DMS79 treated with DMSO at 0.1 percent for 48 hours (cell line): ENCODE measurements around the gene KAZN.

Source experiments
- DNase-seq: peaks from one replicate; lab custom pipeline; 2025; lab: John Stamatoyannopoulos, UW

KAZN gene

GRCh38 chr1:15012822-15013221 is 414.3 kb downstream of the KAZN start:
- no peak for DNase-seq

DNA sequence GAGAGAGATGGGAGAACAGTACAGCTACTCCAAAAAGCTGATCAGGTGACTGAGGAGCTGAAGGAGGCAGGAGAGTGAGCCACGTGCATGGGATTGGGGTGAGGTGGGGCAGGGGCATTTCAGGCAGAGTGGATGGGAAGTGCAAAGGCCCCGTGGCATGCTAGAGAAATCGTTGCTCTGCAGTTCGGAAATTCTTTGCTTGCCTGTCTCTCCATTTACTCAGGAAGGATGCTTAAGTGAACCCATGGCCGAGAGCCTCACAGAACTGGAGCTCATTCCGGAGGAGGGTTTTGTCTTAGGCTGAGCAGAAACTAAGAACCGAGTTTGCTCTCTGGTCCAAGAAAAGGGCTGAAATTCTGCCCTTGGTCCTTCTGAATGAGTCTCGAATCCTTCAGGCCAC is 415.3 kb downstream of the KAZN start:
- DNase-seq: no peak

GRCh38 chr1:15014516-15014915 is 416.0 kb downstream of the KAZN start:
- no peak for DNase-seq

GRCh38 chr1:15016001-15016400 is 417.5 kb downstream of the KAZN start:
- DNase-seq: no peak

DNA sequence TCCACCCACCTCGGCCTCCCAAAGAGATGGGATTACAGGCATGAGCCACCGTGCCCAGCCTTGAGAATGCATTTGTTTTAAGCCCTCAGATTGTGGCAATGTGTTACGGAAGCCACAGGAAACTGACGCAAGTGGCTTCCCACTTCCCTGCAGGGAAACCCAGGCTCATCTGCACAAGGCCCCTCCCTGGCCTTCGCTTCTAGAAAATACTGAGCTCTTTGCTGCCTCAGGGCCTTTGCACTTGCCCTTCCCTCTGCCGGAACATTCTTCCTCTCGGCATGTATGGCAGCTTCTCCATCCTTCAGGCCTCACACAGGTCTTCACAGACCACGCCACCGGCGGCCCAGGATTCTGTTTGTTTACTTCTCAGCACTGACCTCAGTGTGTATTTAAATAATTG is 418.0 kb downstream of the KAZN start:
- no peak for DNase-seq

- DNase-seq: no peak
Measured at GRCh38 chr1:15017120-15017519, 418.6 kb downstream of the KAZN start.

GRCh38 chr1:15018767-15019166 is 420.3 kb downstream of the KAZN start:
- no peak for DNase-seq

DNA sequence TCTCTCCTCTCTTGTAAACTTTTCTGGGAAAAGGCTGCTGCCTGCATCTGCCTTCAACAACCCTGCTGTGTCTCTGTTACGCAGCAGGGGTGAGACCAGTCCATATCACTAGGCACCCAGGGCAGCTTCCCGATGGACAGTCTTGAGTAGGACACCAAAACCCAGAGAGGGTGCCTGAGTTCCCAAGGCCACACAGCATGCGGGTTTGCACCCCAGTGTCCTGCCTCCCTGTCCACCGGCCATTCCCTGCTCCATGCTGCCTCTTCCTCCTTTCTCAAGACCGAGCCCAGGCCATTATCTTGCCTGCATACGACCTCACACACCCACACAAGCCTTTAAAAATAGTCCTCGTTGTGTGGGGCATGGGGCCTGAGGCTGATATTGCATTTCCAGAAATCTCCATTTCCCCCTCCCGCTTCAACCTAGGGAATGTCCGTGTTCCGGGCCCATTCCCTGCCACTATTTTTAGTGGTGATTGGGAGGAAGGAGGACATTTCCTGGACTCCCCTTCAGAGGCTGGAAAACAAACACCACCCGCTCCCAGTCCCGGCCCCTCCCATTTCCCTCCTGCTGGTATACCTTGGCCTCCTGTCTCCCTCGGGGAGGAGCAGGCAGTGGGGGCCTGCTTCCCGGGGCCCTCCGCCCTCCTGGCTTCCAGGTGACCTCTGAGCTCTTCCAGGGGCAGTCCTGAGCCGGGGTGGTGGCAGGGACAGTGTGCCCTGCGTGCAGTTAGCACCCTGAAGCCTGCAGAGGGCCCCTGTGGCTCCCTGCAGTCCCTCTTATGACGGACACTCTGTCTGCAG is 422.7 kb downstream of the KAZN start:
- DNase-seq: no peak

- no peak for DNase-seq
Measured at GRCh38 chr1:15022048-15022447, 423.6 kb downstream of the KAZN start.

DNA sequence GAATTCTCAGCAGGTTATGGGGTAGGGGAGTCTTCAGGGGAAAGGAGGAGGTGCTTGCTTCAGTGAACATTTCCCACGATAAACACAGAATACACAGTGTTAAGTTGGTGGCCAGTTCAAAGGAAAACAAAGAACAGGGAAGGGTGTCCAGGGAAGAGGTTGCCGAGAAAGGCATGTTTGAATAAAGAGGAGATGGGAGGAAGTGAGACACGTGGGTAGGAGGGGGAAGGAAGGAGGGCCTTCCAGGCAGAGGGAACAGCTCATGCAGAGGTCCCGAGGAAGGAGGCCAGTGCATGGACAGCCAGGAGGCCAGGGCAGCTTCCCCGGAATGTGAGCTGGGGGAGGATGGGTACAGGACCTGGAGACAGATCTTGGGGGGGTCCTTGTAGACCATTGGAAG is 424.7 kb downstream of the KAZN start:
- DNase-seq: no peak

DNA sequence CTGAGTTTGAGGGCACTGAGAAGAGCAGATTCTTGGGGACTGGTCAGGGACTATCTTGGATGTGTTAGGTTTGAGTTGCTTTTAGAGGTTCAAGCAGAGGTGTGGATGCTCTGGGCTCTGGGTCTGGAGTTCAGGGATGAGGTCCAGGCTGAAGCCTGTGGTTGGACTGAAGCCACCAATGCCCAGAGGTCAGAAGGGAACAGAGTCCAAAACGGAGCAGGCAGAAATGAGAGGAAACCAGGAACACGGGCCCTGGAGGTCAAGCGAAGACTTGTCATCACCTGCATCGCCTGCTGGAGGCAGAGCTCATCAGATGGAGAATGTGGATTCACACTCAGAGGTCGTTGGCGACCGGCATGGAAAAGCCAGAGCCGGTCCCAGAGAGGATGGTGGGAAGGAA is 425.5 kb downstream of the KAZN start:
- DNase-seq: no peak

- no peak for DNase-seq
Measured at GRCh38 chr1:15026117-15026489, 427.6 kb downstream of the KAZN start.

GRCh38 chr1:15027515-15027986 is 429.1 kb downstream of the KAZN start:
- DNase-seq: peak; percentile 38

DNA sequence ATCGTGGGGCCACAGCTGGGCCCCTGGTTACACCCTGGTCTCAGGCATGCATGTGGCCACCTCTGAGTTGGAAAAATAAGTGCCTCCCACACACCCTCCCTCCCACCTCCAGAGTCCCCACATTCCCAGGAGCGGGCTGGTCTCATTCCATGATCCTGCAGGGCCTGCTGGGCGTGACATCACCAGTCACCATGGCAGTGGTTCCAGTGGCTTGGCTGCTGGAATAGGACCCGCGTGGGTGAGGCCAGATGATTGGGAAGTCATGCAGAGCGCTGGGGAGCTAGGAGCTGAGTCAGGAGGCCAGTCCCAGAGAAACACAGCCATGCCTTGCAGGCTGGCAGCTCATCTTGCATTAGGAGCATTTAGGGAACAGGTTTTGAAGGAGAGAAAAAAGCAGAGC is 429.6 kb downstream of the KAZN start:
- no peak for DNase-seq

DNA sequence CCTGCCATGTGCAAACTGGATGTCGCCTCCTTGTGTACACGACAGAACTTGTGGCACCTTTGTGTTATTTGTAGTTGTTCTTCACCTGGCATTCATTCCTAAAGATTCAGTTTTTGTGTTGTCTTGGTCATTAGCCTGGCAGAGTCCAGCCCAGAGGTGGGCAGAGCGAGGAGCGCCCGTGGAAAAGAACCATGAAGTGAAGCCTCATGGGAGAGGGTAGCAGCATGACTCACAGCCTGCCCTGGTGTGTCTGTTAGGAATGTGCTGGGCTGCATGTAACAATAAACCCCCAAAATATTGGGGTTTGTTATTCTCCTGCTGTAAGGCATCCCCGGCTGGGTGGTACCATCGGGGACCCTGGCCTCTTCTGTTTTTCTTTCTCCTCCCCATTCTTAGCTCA is 430.1 kb downstream of the KAZN start:
- DNase-seq: no peak

DNA sequence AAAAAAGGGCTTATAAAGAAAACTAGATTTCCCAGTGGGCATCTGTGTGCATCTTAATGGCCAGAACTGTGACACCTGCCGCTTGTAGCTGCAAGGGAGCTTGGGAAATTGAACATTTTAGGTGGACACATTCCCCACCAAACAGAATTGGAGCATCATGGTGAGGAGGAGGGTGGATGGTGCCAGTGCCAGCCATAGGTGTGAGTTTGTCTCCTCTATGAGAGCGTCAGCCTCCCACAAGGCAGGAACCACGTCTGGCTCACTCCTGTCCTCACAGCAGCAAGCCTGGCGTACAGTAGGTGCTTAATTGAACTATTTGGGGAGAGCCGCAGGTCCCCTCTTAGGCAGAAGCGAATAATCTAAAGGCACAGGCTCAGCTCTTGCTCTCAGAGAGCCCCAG is 430.6 kb downstream of the KAZN start:
- DNase-seq: no peak

DNA sequence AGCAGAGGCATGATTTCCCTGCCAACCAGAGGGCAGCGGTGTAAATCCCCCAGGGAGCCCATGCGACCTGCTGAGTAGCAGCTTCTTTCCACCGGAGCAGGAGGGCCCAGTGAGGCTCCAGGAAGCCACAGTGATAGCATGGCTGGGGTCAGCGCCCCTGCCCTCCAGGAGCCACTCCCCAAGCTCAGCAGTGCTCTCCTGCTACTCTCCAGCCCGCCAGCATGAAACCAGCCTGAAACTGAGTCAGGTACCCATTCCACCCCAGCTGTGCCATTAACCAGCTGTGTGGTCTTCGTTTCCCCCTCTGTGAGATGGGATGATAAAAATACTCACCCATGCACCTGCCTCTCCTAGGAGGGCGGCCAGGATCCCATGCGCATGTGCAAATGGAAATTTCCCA is 431.3 kb downstream of the KAZN start:
- DNase-seq: no peak

GRCh38 chr1:15031251-15031933 is 432.9 kb downstream of the KAZN start:
- DNase-seq: no peak

DNA sequence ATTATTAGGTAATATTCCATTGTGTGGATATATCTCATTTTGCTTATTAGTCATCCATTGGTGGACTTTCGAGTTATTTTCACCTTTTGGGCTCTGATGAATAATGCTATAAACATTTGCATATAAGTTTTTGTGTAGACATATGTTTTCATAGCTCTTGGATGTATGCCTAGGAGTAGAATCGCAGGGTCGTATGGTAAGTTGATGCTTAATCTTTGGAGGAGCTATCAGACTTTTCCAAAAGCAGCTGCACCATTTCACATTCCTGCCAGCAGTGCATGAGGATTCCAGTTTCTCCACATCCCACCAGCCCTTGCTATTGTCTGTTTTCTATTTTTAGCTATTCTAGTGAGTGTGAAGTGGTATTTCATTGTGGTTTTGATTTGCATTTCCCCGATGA is 434.8 kb downstream of the KAZN start:
- DNase-seq: no peak

- no peak for DNase-seq
Measured at GRCh38 chr1:15034656-15035055, 436.2 kb downstream of the KAZN start.

GRCh38 chr1:15035236-15035635 is 436.8 kb downstream of the KAZN start:
- DNase-seq: no peak

- no peak for DNase-seq
Measured at GRCh38 chr1:15036101-15036500, 437.6 kb downstream of the KAZN start.

GRCh38 chr1:15038232-15039016 is 439.9 kb downstream of the KAZN start:
- DNase-seq: no peak
